GM21528 (cell line): ENCODE measurements around the gene CPSF3.
A peak's percentile ranks its signal among the peaks of the same experiment; 100 is the strongest.

Experiments used
- ATAC-seq: cut with Tn5 transposase; IDR thresholded peaks from one replicate; pipeline ENCODE4 v1.9.1; 2021; ENCODE audit warnings: mild to moderate bottlenecking, moderate library complexity; ENCODE audit not compliant: unreplicated experiment, low FRiP score

The CPSF3 gene

DNA sequence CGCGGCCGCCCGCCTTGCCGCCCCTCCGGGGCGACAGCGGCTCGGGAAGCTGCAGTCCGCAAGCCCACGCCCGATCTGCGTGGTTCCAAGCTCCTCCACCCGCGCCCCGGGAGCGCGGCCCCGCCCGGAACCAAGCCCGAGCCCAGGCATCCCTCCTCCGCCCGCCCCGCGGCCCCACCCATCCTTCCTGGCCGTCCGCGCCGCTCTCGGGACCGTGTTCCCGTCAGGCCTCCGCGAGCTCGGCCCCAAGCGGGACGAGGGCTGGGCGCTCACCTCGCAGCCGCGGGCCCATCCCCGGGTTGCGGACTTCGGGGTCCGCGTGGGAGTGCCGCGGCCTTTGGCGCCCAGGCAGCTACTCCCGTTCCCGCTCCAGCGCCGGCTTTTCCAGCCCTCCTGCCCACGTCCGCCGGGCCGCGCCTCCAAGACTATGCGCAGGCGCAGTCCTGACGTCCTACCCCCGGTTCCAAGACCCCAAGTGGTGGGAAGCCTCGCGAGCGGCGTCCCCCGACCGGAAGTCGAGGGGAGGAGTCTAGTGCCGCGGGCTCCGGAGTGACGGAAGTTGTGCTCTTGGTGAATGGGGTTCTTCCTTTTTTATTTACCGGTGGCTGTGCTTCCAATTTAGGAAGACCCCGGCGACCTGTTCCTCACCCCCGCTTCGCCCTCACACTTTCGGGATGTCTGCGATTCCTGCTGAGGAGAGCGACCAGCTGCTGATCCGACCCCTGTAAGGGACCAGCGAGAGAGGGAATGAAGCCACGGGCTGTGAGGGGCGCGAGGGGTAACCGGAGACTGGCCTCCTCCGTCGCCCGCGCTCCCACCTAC, at the start of gene CPSF3, which contains the start of gene ITGB1BP1:
CPSF3 (plus strand) TSS at position 555 of the 822 bp plus-strand sequence; CDS start at position 675, 120 bp downstream.
ITGB1BP1 (minus strand) TSS at position 429 of the 822 bp plus-strand sequence. CDS start 4,831 bp downstream, outside the sequence.
- ATAC-seq, result peak; percentile 87

DNA sequence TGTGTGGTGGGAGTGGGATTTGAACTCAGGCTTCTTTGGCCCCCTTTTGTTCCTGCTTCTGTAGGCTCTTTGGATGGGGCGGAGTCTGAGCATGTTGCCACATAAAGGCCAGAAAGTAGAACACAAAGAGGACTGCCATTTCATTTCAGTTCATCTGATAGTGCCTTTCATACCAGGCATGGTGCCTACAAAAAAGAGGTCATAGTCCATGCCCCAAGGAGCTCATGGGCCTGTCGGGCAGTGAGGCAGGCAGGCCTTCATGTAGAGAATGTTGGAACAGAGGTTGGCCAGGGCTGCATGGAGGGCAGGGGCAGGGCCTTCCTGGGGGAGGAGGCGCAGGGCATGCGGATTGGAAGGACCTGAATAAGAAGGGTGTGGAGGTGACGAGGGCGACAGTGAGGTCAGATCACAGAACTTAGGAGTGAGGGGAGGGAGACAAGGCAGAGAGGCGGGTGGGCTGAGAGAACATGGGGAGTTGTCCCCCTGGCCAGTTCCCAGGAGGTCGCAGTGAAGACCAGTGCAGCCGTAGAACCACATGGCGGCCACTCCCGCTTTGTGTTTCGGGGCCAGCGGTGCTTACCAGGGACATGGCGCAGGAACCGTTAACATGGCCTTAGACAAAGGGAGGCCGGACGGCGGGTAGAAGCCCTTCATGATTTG, 49.3 kb upstream of the CPSF3 start:
- no peak for ATAC-seq

DNA sequence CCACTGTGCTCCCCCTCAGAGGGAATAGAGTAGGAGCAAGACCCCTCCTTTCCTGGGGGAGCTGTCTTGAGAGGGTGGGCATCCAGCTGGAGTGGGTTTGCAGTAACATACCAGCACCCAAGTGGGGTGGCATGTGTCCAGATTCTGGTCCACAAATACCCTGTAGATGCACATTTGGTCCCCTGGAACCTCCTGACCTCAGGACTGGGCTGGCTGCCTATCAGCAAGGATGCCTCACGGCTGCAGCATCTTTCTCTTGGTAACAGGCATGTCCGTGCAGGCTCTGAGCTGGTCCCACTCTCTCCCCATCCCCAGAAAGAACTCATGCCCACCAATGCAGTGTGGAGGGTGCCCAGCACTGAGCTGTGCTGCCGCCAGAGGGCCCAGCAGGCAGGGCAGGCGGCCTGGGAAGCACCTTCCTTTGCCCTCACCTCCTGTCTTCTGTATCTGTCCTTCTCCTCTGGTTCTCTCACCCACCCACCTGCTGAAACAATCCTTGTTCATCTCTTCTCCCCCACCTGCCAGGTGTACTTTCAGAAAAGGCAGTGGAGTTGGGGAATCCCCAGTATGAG, 47.5 kb upstream of the CPSF3 start:
- no peak for ATAC-seq

GRCh38 chr2:9377461-9378097, 45.9 kb upstream of the CPSF3 start:
- ATAC-seq, result no peak

DNA sequence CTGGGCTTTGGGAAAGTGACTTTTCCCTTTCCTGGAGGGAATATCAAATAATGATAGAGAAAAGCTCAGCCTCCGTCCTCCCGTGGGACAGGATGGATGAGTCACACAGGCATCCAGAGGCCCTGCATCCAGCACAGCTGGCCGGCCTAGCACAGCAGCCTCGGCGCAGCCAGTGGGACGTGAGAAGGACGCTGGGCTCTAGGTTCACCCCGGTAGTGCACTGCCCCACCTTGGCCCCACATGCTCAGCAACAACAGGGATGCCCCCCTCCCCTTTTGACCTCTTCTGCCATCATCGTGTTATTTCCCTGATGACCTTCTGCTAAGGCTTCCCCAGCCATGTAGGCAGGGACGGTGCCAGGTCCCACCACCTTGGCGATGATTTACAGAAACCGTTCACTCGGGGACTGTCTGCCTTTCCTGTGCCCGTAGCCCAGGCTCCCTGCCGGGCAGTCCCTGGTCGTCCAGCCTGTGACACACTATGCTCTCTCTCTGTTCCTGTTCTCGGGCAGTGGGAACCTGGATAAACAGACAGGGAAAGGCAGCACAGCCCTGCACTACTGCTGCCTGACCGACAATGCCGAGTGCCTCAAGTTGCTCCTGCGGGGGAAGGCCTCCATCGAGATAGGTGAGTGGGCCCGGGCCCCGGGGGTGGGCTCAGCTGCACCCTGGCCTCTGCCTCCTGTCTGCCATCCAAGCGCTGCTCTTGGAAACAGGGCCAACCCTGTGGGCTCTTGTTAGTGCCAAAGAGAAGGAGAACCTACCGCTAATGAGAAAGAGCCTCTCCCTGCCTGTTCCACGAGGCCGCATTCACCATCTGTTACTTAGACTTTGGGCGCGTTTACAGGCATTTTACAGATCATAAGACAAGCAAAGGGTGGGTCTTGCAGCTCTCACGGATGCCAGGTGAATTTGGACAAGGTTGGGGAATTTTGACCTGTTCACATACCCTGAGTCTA, 44.7 kb upstream of the CPSF3 start:
- ATAC-seq, result no peak

- ATAC-seq, result no peak
These were observed 44.1 kb upstream of the CPSF3 start for GRCh38 chr2:9379391-9379755.

DNA sequence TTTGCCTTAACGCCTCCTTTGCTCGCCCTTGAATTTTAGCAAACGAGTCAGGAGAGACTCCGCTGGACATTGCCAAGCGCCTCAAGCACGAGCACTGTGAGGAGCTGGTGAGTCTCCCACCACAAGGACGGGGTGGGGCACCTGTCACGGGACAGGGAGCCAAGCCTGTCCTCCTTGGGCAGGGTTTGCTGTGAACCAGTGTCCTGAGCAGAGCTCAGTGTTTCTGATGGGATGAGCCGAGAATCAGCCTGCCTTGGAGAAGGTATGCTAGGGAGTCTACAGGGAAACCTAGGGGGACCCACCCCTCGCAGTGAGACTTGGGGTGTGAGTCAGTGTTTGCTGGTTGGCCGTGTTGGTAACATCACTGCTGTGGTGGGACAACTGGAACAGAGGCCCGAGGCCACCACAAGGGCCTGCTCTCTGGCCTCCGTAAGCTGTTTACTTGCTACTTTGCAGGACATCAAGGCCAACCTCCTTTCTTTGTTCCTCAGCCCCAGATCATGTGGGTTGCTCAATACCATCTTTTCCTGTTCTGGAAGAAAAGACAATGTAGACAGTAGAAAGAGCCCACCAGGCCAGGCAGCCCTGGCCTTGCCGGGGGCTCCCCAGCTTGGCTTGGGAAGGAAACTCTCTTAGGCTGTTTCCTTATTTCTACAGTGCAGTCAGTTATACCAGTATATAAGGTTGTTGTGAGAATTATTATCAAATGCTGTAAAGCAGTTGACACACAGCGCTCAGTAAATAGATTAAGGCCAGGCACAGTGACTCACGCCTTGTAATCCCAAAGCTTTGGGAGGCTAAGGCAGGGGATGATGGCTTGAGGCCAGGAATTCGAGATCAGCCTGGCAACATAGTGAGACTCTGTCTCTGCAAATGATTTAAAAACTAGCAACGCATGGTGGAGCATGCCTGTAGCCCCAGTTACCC, 42.5 kb upstream of the CPSF3 start:
- ATAC-seq, result no peak

DNA sequence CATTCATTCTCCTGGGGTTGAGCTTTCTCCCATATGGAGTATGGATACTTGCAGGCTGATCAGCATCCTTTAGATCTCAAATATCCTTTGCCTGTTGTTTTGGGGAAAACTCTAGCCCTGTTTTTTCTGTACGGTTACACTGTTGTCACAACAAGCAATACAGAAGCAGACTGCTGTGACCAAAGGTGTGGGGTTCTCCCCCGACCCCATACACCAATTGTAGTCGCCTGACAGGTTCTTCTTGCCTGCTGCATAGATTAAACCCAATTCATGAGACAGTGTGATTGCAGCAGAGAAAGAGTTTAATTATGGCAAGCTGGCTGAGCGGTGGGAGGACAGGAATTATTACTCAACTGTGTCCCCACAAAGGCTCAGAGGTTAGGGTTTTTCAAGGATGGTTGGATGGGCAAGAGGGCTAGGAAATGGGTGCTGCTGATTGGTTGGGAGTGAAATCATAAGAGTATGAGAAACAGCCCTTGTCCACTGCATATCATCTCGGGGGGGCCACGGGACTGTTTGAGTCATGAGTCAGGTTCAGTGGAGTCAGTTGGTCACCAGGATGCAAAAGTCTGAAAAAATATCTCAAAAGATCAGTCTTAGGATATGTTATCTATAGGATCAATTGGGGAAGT, 40.7 kb upstream of the CPSF3 start:
- ATAC-seq, result no peak

- no peak for ATAC-seq
These were observed 38.9 kb upstream of the CPSF3 start for GRCh38 chr2:9384521-9384920.

GRCh38 chr2:9385841-9386240, 37.6 kb upstream of the CPSF3 start:
- ATAC-seq, result no peak

DNA sequence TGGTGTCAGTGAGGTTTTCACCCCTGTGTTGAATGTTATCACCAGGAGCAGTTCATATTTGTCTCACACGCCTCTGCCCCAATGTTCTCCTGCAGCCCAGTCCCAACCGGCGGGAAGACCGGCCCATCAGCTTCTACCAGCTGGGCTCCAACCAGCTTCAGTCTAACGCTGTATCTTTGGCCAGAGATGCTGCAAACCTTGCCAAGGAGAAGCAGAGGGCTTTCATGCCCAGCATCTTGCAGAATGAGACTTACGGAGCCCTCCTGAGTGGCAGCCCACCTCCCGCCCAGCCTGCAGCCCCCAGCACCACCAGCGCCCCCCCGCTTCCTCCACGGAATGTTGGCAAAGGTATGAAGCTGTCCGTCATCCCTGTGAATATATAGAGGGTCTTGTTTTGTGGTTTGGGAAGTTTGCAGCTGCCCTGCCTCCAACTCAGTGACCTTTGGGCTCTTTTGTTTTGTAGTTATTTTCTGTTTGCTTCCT, 35.2 kb upstream of the CPSF3 start:
- ATAC-seq, result no peak

GRCh38 chr2:9388950-9389911, 34.2 kb upstream of the CPSF3 start:
- no peak for ATAC-seq

DNA sequence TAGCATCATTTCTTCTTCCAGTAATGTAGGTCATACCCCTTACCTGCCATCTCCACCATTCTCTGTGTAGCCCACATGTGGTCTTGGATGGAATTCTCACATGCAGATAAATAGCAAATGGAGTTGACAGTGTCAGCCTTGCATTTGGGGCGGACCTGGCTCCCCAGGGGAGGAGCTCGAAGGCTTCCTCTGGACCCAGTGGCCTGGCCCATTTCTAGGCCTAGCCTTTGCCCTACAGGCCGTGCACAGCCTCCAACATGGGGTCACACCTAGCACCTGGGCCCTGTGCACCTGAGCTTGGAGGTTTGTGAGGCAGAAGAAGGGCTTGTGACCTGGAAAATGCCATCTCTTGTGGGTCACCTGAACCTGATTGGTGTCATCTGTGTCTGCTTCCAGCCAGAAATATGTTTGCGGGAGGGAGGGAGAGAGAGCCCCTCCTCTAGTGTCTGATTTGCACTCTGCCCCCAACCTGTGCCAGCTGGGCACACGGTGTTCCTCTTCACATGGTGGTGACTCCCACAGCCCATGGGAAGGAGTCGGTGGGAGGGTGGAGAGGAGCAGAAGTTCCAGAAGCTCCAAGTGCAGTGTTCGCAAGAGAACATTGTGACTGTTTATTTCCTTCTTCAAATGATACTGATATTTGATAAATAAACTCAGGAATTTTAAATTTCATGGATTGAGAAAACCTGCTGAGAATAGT, 33.2 kb upstream of the CPSF3 start:
- ATAC-seq, result no peak

GRCh38 chr2:9390991-9391390, 32.5 kb upstream of the CPSF3 start:
- no peak for ATAC-seq

GRCh38 chr2:9391961-9392720, 31.3 kb upstream of the CPSF3 start:
- ATAC-seq, result no peak
